GM18858 (cell line): Measurements from ENCODE around the gene PSMC2.
A peak's percentile ranks its signal among the peaks of the same experiment; 100 is the strongest.

Experiments
- ATAC-seq: cut with Tn5 transposase; IDR thresholded peaks from one replicate; pipeline ENCODE4 v1.9.1; 2021; ENCODE audit not compliant: unreplicated experiment

Gene PSMC2

DNA sequence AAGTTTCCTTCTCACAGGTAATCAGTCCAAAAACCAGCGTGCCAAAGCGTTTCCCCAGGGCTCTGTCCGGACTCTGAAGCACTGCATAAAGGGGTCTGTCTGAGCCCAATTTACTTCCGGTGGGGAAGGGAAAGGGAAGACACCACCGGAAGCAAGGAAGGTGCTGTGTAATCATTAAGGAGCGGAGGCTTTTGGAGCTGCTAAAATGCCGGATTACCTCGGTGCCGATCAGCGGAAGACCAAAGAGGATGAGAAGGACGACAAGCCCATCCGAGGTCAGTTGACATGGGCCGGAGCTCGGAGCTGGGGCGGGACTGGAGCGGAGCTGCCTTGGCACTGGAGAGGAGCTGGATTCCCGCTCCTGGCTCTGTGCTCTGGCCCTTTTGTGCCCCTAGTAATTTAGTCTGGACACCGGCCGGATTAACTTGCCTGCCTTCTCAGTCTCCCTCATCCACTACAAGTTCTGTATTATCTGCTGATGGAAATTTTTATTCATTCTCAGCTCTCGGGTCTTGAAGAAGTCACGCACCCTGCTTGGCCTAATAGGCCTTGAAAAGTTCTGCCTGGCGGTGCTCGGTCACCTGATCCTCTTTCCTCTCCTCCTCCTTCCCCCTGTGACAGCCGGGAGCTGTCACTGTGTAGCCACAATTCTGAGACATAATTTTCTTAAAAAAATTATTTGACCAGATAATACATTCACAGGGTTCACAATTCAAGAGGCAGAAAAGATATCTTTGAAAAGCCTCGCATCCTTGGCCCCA is at the start of gene PSMC2:
Gene PSMC2, plus strand, starts transcription at position 137 of the 761 bp plus-strand sequence. Its CDS starts 69 bp downstream, at position 206.
- peak; percentile 61 for ATAC-seq

DNA sequence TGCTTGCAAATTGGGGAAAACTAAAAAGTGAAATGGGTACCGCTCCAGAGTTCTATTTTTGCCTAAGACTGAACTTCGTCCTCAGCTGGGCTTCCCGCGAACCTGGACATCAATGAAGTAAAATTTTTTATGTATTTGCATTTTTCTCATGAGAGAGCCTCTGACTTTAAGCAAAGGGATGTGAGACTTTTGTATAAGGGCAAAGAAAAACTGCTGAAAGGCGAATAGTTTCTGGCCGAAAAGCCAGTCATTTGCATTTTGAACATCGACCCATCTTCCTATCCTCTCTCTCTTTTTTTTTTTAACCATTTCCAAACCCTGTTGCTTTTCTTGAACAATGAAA is 49.6 kb upstream of the PSMC2 start:
- ATAC-seq: peak; percentile 11

DNA sequence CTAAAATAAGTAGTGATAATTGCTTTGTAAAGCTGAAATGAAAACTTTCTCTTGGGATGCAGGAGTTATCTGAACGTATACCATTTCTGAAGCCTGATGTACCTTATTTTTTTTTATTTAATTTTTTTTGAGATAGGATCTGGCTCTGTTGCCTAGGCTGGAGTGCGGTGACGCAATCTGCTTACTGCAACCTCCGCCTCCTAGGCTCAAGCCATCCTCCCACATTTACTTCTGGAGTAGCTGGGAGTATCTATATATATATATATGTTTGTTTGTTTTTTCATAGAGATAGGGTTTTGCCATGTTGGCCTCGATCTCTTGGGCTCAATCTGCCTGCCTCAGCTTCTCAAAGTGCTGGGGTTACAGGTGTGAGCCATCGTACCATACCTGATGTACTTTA is 47.8 kb upstream of the PSMC2 start:
- no peak for ATAC-seq

DNA sequence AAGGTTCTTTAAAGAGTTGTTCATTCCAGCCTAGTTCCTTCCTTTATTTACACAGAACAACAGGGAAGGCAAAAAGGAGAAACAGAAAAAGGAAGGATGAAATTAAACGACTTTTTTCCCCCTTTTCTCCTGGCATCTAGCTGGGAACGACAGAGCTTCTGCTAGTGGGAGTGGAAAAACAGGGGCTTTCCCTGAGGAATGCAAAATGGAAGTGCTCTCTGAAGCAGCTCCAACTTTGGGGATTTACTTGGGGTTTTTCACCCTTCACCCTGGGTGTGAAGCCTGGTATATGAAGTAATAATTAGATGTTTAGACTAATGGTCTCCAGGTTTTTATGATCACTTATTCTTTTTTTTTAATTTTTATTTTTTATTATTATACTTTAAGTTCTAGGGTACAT is 46.0 kb upstream of the PSMC2 start:
- ATAC-seq: no peak

DNA sequence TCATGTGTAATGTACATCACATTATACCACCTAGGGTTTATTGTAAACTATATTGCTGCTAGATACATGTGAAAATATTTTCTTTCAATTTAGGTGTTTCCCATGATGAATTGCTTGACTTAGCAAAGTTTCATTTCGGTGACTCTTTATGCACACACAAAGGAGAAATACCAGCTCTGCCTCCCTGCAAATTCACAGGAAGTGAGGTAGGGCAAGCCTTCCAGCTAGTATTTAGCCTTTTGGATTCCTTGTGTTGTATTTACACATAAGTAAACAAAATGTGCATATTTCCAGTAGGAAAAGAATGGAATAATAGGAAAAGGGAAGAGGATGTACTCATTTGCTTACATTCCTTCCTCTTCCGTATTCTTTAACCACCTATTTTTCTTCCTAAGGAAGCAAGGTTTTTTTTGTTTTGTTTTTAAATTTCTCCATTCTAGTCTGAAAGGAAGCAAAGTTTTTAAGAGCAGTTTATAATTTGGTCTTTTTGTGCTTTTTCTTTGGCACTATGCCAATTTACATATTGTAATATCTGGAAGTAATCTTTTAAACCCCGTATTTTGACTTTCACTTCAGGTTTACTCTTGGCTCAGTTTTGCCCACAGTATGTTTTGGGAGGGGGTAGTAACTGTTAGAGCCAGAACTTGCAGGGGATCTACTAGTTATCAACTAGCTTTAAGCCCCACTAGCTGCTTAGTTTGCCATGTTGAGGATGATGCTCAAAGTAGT is 39.8 kb upstream of the PSMC2 start:
- peak; percentile 42 for ATAC-seq

DNA sequence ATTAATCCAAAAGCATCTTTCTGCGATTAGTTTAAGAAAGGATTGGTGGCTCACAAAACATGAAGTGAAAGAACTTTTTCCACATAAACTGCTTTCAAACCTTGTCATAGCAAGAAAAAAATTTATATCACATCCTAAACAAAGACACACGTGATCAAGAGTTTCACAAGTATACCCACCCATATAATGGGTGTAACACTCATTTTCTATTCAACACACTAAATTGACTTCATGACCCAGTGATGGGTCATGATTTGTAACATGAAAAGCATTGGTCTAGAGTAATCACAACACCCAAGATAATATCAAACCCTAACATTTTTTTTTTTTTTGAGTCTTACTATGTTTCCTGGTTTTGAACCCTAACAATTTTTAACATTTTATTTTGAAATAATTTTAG is 32.6 kb upstream of the PSMC2 start:
- ATAC-seq: no peak

DNA sequence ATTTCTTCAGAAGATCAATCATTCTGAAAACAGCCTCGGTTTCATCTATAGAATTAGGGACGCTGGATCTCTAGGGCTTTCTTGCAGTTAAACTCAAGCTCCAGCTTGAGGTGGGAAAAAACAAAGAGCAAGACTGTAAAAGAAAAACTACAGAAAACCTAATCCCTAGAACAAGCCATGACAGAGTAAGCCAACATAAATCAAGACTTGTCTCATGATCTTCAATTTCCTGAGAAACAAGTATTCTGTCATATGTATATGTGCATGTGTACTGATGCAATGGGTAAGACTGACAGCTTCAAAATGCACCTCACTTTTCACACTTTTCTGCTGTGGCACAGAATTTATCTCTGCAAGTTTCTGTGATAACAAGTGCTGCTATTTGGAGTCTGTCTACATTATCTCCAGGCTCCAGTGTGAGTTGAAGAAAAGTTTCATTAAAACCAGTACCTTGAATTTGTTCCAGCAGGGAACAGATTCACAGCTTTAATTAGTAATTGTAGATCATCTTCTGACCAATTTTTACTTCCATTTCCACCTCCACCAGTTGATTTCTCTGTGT is 31.0 kb upstream of the PSMC2 start:
- no peak for ATAC-seq

DNA sequence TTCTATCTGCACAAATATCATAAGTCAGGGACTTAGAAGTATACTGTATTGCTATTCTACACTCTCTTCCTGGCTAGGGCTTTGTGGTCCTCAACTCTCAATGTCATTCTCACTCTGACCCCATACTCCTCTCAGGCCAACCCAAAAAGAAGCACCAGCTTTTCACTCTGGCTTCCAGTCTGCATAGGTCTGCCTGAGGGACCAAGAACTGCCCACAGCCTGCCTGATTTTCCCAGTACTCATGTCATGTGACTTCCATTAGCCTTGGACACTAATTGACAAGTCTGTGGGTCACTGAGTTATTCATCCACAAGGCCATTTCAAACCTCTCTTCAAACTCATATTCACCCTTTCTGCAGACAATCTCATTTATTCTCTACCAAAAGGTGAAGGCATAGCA is 30.4 kb upstream of the PSMC2 start:
- no peak for ATAC-seq

DNA sequence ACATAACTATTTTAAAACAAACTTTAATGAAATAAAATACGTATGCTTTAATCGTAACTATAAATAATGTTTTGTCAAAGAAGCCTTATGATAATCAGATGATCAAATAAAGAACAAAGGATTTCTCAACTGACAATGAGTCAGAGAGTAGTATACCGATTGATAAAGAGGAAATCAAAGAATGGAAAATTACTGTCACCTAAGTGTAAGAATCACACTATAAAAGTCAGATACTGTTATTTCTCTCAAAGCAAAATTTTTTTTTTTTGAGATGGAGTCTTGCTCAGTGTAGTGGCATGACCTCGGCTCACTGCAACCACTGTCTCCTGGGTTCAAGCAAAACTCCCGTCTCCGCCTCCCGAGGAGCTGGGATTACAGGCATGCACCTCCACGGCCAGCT is 21.7 kb upstream of the PSMC2 start:
- ATAC-seq: no peak

DNA sequence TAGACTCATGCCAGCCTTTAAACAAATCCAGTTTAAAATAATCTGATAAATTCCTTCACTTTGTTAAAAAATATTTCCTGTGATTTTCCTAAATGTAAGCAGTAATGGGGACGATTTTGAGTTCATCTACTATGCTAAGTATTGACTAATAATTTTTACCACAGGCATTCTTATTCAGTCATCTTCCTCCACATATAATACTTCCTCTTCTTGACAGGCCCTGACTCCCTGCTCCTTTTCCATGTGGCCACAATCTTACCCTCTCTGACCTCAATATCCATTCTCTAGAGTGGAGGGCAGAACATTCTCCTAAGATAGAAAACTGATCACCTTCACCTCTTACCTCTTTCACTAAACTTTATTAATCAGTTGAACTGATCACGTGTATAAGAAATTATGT is 10.7 kb upstream of the PSMC2 start:
- no peak for ATAC-seq

DNA sequence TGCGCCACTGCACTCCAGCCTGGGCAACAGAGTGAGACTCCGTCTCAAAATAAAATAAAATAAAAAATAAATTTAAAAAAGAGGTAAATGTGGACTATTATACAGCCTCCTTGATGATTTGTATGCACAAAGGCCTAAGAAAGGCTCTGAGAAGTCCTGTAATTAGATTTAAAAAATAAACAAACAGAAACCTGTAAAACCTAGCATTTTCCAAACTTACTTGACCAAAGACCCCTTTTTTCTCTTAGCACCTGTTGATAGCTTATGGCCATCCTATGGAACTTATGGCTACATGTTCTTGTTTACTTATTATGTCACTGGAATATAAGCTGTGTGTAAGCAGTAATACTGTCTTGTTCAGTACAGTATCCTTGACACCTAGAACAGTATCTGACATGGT is 8.6 kb upstream of the PSMC2 start:
- ATAC-seq: no peak

DNA sequence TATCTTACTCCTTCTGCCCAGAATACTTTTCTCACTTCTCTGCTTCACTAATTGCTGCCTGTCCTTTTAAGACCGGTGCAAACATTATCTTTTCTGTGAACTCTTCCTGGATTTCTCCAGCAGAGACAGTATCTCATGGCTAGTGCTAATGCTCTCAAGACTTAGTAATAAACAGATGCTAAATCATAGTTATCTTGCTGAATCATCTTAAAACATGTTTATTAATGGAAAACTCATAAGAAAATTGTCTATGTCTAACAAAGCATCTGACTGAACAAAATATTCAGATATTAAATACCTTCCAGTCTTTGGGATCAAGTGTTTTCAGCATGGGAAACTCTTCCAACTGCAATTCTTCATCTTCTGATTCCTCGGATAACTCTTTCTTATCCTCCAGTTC is 6.0 kb upstream of the PSMC2 start:
- no peak for ATAC-seq

DNA sequence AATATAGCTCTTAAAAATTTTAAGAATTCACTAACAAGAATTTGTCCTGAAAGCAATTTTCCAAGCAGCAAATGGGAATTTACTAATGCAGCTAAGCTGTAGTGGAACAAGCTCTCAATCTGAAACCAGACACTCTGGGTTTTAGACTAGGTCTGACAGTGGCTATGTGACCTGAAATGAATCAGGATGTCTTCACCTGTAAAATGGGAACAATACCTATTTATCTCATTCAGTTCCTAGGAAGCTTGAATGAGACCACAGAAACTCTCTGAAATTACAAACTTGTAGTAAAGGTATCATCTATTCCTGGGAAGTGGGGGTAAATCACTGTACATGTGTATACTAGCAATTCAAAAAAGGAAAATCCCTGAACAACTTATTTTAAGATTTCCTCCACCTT is 4.1 kb upstream of the PSMC2 start:
- ATAC-seq: no peak

DNA sequence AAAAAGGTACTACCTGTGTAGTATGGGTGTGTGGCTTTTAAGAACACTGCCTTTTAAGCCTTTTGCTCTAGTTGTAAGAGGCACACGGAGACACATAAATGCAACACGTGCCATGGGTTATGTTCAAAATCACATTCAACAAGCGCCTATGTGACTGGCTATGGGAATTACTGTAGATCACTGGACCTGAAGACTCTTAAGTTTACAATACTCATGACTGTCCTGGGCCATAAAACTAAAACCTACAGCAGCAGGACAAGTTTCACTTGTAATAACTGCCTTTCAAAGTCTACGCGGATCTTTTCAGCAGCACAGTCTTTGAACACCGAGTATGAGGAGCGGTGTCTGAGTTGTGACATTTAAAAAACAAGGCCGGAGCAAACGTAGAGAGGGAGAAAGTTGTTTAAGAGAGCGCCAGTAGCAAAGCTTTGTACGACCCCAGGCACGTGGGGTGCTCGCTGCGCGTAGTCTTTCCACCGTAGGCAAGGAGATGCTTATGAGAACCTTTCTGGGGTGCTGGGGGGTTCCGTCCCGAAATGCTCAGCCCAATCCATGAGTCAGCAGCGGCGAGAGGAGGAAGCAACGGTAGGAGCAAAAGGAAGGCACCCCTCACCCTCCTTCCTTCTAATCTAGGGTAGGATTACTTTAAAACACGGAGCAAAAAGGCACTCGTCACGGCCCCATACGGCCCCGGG is 3.5 kb upstream of the PSMC2 start:
- ATAC-seq: peak; percentile 1

DNA sequence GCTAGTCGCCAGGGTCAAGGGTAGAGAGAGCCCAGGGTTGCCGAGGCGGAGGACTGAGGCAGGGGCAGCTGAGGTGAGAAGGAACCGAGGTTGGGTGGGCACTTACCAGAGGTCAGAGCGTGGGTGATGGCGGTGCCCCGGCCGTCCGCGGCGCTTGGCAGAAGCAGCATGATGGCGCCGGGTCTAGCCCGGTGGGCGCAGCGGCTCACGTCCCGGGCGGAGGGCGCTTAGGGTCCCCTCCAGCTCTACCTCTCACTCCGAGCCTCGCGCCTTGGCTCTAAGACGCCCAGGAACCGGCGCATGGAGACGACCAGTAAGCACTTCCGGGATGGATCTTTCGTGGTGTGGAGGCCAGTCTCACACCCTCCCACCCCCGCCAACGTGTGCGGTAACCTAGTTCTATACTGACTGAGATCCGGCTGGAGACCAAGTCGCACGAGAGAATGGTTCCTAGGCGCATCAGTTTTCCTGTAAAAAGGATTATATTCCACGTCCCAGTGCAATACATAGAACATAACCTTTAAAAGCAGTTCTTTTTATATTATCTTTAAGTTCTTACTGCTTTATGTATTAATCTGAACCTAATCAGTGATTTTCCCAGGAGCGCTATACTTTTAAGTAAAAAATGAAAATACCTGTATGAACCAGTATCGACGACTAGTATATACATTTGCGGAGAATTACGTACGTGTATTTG is 2.8 kb upstream of the PSMC2 start, which contains the start of gene DNAJC2:
Gene DNAJC2, minus strand, starts transcription at position 315 of the 697 bp plus-strand sequence. Its CDS starts 145 bp downstream, at position 170.
- ATAC-seq: peak; percentile 58

DNA sequence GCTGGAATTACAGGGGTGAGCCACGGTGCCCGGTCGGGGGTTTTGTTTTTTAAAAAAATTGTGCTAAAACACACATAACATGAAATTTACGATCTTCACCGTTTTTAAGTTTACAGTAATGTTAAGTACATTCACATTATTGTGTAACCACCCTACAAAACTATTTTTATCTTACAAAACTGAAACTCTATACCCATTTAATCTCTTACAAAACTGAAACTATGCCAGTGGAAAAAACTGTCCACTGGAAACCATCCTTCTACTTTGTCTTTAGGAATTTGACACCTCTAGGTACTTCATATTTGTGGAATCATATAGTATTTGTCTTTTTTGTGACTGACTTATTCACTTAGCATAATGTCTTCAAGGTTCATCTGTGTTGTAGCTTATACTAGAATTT is 1.0 kb upstream of the PSMC2 start:
- no peak for ATAC-seq

DNA sequence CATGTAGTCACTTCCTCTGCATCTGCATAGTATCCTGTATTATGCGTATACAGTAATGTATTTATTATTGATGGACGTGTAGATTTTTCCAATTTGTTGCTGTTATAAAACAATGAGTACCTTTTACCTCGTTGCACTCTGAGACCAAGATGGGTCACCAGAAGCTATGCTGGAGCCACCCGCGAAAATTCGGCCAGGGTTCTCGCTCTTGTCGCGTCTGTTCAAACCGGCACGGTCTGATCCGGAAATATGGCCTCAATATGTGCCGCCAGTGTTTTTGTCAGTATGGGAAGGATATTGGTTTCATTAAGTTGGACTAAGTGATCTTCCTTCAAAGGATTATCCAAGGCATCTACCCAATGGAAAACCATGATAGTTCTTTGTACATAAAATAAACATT is 1.0 kb downstream of the PSMC2 start:
- ATAC-seq: no peak

DNA sequence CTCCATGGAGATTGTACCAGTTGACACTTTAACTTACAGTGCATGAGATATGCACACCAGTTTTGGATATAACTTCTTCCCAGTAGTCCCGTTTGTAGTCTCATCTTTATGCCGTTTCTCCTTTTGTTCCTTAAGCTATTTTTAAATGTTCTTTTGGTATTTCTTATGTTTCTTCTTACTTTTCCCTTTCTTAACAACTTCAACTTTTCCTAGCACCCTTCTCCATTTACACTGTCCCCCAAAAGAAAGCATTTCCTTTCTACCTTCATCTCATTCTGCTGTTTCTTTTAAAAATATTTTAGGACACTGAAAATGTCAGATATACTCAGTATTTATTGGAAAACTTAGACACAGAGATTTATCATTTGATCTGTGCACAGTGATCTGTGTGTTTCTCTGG is 1.5 kb downstream of the PSMC2 start:
- no peak for ATAC-seq

DNA sequence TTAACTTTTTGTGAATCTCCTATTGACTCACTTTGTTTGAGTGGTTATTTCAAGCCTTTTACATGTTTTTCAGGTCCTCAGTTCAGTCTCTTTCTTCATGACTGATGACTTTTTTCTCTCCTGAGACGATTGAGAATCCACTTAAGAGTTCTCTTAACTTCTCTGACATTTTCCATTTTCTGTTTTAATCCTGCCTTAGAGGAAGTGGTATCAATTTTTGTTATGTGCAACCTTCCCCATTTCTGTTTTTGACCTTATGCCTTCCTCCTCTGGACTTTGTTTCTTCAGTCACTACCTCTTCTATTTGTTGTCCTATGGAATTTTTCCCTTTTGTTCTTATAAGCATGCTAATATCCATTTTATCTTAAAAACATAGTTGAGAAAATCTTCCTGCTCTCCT is 2.4 kb downstream of the PSMC2 start:
- no peak for ATAC-seq

DNA sequence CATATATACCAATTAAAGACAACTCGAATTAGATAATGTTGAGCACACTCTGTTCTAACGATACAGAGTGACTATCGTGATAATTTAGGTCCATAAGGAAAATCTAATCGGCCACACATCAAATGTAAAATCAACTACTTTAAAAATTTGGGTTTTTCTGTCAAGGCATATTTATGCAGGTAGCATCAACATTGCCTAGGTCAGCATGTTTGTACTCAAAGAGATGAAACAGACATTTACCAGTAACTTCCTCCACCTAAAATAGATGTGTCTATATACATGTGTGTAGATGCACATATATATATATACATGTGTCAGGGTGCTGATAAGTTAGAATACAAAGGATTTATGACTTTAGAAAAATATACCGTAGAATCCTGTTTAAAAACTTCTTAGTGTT is 22.0 kb downstream of the PSMC2 start:
- ATAC-seq: no peak
